Stimulated activated CD8-positive, alpha-beta memory T cell treated with anti-CD3 and anti-CD28 coated beads, Interleukin-7, amount 100 ng/mL, for 48 hours (primary cell): Measurements from ENCODE around the gene MGAT3.

ENCODE experiments used
- DNase-seq, 2 donors: peaks; one replicate each; pipeline ENCODE4 v3.0.0-alpha.2; 2020; ENCODE audit warnings: low read depth in 1 of 2; ENCODE audit errors: extremely low read depth in 1 of 2

Gene MGAT3

DNA sequence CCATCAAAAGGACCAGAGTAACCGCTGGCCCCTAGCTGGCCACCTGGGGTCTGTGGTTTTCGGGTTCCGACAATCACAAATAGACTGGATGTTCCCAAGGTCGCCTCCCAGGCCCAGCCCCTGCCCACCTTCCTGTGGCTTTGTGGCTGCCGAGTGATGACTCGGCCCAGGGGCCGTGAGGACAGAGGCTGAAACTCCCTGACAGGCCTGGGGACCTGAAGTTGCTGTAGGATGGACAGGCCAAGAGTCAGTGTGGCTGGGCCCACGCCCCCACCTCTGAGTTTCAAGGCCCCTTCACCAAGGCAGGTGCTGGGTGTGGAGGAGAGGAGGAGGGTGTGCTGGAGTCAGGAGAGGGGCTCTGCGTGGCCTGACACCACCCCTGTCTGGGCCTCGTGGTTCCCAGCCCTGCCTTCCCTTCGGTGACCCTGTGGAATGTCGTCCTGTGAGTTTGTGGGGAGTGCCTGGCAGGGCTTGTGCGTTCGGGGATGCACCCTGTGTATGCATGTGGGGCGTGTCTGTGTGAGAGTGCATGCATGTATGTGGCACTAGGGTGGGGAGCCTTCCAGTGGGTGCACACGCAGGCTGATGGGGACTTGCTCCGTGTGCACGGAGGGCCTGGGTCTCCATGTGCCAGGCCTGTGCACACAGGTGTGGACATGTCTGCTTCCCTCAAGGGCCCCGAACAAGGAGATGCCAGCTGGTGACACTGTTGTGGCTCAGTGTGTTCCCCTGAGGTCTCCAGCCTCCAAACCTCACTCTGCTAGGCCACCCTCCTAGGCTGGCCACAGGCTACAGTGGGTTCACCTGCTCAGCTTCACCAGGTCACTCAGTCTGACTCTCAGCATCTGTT is 8.4 kb upstream of the MGAT3 start:
- DNase-seq: no peak

- no peak for DNase-seq
These were observed 7.1 kb upstream of the MGAT3 start for GRCh38 chr22:39449708-39450107.

DNA sequence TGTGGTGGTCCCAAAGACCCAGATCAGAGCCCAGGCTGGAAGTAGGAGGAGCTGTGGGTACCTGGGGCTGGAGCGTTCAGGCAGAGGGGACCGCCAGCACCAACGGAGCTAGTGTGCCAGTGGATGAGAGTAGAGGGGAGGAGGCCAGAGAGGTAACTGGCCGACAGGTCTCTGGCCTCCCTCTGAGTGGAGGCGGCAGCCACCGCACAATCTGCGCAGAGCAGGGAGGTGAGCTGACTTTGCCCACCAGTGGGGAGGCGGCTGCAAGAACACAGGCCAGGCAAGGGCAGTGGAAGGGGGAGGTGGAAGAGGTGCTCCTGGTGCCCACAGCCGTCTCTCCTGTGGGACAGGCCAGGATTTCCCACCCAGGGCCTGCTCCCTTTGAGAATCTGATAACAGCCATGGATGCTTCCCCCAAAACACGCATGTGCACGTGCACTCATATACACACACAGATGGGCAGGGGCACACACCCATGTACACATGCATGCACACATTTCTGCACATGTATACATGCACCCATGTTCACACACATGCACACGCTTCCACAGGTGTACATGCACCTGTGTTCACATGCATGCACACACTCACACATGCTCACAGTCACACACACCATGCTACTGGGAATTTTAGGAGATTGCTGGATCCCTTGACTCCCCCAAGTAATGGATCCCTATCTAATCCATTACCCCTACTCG is 6.4 kb upstream of the MGAT3 start:
- DNase-seq: no peak

GRCh38 chr22:39452740-39453040 is 4.1 kb upstream of the MGAT3 start:
- no peak for DNase-seq

DNA sequence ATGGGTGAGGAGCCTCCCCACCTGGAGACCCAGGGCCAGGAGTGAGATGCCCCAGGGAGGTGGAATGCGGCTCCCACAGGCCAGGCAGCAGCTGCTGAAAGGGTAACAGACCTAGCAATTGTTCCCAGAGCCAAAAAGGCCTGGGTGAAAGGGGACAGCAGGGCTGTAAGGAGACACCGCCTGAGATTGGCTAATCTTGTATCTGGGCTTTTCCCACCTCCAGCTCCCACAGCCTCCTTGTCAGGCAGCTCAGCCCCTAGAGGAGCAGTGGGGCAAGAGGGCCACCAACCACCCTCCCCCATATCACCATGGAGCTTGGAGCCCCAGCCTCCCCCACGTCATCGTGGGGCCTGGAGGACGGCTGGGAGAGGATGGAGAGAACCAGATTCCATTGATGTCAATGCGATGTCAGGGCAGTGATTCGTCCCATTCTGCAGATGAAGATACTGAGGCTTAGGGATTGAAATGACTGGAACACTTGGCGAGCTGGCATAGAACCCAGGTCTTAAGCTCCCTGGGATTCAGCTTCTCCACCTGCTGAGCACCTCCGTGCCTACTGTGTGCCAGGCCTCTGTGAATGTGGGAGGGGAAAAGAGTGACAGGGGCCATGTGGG is 2.9 kb upstream of the MGAT3 start:
- no peak for DNase-seq

DNA sequence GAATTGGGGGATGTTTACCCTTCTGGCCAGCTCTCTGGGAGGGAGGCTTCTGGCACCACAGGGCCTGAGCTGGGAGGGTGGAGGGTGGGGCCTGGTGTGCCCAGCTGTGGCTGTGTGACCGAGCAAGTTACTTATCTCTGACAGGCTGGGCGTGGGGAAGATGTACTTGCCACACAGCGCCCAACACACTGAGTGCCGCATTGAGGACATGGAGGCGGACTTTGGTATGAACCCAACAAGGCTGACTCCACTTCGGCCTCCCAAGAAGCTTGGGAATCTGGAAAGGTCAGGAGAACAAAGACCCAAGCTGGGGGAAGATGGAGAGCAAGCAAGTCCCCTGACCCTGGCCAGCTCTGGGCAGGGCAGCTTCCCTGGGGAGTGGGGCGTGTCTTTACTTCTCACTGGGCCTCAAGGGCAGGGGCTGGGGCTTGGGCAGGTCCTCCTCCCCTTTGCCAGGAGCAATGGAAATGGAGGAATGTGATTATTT is 2.4 kb upstream of the MGAT3 start:
- no peak for DNase-seq

- DNase-seq: no peak
These were observed 365 bp downstream of the MGAT3 start for GRCh38 chr22:39457198-39457555.

GRCh38 chr22:39457556-39458443 is 988 bp downstream of the MGAT3 start:
- DNase-seq: no peak

DNA sequence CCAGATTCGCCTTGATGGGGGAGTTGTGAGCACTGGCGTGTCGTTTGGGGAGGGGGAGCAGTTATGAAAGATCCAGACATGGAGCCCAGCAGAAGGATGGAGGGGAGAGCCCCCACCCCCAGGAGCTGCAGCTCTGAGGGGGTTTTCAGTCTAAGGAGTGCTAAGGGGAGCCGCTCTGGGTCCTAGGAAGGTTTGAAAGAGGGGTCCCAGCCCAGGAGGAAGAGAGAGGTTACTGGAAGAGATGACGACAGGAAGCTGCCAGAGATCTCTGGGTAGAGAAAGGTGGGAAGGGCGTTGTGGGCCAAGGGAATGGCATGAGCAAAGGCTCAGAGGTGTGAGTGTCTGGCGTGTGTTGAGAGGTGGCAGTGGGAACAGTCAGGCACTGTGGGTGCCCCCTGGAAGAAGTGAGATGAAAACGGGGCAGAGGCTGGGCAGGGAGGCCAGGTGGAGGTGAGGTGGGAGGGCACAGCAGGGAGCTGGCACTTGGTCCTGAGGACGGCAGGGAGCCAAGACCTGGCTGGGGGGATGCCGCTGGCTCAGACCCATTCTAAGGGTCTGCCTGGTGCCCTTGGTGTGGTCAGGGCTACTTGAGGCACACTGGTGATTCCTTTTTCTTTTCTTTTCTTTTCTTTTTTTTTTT is 1.8 kb downstream of the MGAT3 start:
- DNase-seq: no peak

DNA sequence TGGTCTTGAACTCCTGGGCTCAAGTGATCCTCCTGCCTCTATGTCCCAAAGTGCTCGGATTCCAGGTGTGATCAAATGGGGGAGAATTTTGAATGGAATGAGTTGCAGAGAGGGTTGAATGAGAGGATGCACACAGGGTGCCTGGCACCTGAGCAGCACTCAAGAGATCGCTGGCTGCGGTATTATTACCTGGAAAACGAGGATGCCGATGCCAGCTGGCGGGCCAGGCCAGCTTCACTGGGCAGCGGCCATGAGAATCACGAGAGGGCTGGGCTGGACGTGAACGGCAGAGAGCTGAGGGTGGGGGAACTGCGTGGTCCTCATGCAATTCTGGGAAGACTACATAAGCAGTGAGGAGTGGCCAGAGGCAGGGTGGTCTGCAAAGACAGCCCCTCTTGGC is 2.9 kb downstream of the MGAT3 start:
- no peak for DNase-seq

DNA sequence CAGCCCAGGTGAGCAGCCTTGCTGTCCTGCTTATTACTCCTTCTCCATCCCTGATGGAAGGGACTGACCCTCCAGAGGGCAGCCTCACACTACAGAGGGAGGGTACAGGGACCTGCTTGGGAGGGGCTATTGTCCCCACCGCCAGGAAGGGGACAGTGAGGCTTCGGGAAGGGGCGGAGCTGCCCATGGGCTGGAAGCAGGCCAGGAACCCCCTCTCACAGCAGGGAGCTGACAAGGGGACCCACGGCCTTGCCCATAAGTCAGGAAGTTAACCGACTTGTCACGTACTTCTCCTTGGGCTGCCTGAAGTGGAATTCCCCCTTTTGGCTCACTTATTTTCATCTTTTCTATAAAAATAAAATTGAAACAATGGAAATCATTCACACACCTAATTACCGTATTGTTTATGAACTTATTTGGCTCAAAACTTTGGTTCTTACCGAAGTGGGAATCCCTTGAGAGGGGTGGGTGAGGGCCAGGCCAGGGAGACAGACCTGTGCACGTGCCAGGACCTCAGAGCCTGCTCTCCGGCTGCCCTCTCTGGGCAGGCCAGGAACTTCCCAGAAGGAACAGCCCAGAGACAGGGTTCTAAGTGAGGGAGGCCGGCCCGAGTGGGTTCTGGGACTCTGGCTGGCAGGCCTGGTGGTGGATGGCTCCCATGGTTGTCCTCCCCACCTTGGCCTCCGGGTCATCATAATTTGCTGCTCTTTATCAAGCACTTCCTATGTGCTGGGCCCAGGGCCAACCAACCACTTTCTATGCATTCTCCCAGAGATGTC is 5.8 kb downstream of the MGAT3 start:
- DNase-seq: no peak

DNA sequence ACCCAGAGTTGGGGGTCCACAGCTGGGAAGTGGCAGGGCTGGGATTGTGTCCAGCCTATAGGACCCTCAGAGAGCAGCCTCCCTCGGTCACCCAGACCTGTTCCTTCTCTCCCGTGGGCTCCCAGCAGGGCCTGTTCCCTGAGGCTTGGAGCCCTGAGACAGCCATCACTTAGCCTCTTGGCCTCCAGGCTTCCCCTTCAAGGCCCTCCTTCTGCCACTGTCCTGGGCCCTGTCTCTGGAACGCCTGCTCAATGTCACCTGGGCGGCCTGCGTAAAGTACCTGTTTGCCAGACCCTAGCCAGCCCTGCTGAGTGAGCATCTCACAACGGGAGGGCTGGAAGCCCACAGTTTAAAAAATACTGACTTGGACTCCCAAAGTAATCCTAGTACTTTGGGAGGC is 6.5 kb downstream of the MGAT3 start:
- no peak for DNase-seq

- DNase-seq: no peak
These were observed 7.1 kb downstream of the MGAT3 start for GRCh38 chr22:39463931-39464390.

GRCh38 chr22:39466228-39467006 is 9.6 kb downstream of the MGAT3 start:
- DNase-seq: no peak

DNA sequence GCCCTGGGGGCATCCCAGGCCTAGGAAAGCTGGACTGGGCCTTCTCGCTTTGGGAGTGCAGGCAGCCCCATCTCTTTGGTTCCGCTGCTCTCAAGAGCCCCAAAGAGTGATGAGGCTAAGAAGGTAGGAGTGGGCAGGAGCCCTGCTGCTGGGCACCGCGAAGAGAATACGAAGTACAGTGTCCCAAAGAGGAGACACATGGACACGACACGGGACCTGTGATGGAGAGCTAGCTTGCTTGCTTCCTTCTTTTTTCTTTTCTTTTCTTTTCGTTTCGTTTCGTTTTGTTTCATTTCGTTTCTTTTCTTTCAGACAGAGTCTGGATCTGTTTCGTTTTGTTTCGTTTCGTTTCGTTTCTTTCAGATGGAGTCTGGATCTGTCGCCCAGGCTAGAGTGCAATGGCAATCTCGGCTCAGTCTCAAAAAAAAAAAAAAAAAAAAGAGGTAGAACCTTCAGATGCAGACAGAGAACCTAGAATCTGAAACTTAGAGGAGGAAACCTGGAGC is 10.6 kb downstream of the MGAT3 start:
- DNase-seq: no peak

DNA sequence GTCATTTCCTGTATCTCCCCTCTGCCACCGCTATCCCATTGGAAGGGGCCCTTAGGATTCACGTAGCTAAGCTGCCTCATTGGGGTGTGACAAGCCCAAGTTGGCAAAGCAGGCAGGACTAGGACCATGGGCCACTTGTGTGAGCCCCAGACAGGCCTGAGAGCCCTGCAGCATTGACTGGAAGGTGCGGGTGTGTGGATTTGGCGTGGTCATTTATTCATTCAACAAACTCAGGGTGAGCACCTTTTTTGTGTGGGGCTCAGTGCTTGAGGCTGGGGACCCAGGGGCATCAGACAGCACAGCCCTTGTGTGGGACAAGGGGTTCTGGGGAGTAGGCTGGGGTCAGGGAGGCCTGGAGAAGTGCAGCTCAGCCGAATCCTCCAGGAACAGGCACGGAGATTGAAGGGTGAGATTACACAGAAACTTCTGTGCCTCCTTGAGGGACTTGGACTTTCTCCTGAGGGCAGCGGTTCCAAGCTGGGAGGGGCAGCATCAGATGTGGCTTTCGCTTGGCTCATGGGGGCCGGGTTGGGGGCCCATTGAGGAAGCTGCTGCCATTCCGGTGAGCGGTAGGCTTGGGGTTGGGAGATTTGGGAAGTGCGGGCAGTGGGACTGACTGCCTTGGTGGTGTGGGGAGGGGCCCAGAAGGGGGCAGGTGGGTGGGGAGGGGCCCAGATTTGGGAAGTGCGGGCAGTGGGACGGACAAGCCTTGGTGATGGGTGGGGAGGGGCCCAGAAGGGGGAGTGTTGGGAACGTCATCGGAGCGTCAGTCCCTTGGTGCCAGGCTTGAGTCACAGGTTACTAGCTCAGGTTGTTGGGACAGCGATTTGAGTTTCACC is 11.9 kb downstream of the MGAT3 start:
- no peak for DNase-seq

DNA sequence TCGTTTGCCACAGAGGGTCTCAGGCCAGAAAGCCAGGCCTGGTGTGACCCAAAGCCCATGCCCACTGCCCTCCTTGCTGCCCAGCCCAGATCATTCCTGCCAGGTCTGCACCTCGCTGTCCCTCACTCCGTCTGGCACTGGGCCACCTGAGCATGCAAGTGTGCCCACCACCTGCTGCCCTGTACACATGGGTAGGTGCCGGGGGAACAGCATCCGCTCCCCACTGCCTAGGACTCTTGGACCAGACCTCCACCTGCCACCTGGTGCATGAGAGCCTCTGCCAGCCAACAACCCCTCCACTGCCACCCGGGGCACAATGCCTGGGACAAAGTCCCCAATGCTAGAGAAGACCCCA is 12.5 kb downstream of the MGAT3 start:
- no peak for DNase-seq
